GM12892 (cell line): Measurements from ENCODE around the gene GNPTAB.

ENCODE experiments used
- DNase-seq: peaks from one replicate; pipeline ENCODE4 v3.0.0; 2011; ENCODE audit not compliant: insufficient read length
- FAIRE-seq: peaks from 2 replicates; lab custom pipeline; 2011; peaks lifted over from hg19 to GRCh38; lab: Jason Lieb, UNC
- POLR2A ChIP-seq: IDR thresholded peaks from 2 replicates; pipeline ENCODE4 v1.6.1; 2011; ENCODE audit warnings: low read depth, low read length, control low read depth
- POLR2AphosphoS5 ChIP-seq: IDR thresholded peaks from 2 replicates; pipeline ENCODE4 v1.6.1; 2011; ENCODE audit warnings: low read depth, low read length, control low read depth
- TAF1 ChIP-seq: IDR thresholded peaks from 2 replicates; pipeline ENCODE4 v1.6.1; 2011; ENCODE audit warnings: low read depth, mild to moderate bottlenecking, control low read depth, low read length, borderline replicate concordance

Gene GNPTAB

GRCh38 chr12:101794574-101794973 is 36.2 kb downstream of the GNPTAB start:
- FAIRE-seq, result no peak
- DNase-seq, result no peak
- TF ChIP-seq POLR2AphosphoS5, result no peak
- no peak for TF ChIP-seq TAF1
- TF ChIP-seq POLR2A, result no peak

GRCh38 chr12:101793401-101793800 is 37.4 kb downstream of the GNPTAB start:
- FAIRE-seq (peak; percentile 40), DNase-seq (no peak)
- TF ChIP-seq POLR2AphosphoS5 (no peak), TAF1 (no peak), POLR2A (no peak)

GRCh38 chr12:101792046-101792931 is 38.5 kb downstream of the GNPTAB start:
- no peak for TF ChIP-seq TAF1
- no peak for TF ChIP-seq POLR2AphosphoS5
- no peak for TF ChIP-seq POLR2A
- DNase-seq, result no peak
- no peak for FAIRE-seq

- TF ChIP-seq POLR2AphosphoS5, result no peak
- no peak for TF ChIP-seq TAF1
- TF ChIP-seq POLR2A, result no peak
- FAIRE-seq (no peak), DNase-seq (no peak)
Observed at GRCh38 chr12:101789171-101789570, 41.6 kb downstream of the GNPTAB start.

- TF ChIP-seq POLR2AphosphoS5, result no peak
- no peak for TF ChIP-seq POLR2A
- no peak for TF ChIP-seq TAF1
- DNase-seq (no peak), FAIRE-seq (no peak)
Observed at GRCh38 chr12:101785671-101786070, 45.1 kb downstream of the GNPTAB start.

GRCh38 chr12:101784376-101784775 is 46.4 kb downstream of the GNPTAB start:
- DNase-seq, result no peak
- TF ChIP-seq TAF1 (no peak), POLR2A (no peak), POLR2AphosphoS5 (no peak)
- FAIRE-seq, result no peak

- TF ChIP-seq POLR2AphosphoS5, result no peak
- FAIRE-seq (no peak), DNase-seq (no peak)
Observed at GRCh38 chr12:101783838-101784237, 46.9 kb downstream of the GNPTAB start.

- TF ChIP-seq POLR2AphosphoS5 (no peak), POLR2A (no peak), TAF1 (no peak)
- FAIRE-seq, result no peak
- no peak for DNase-seq
Observed at GRCh38 chr12:101783150-101783549, 47.6 kb downstream of the GNPTAB start.

GRCh38 chr12:101782273-101782731 is 48.5 kb downstream of the GNPTAB start:
- FAIRE-seq (peak; percentile 66), DNase-seq (no peak)
- TF ChIP-seq POLR2AphosphoS5, result no peak
- TF ChIP-seq POLR2A, result no peak
- TF ChIP-seq TAF1, result no peak

- DNase-seq (no peak), FAIRE-seq (no peak)
- TF ChIP-seq POLR2AphosphoS5 (no peak), TAF1 (no peak), POLR2A (no peak)
Observed at GRCh38 chr12:101781834-101782233, 48.9 kb downstream of the GNPTAB start.

GRCh38 chr12:101780599-101780998 is 50.2 kb downstream of the GNPTAB start:
- no peak for DNase-seq
- TF ChIP-seq TAF1, result no peak
- TF ChIP-seq POLR2A, result no peak
- no peak for TF ChIP-seq POLR2AphosphoS5
- FAIRE-seq, result no peak

GRCh38 chr12:101779626-101780025 is 51.1 kb downstream of the GNPTAB start:
- TF ChIP-seq TAF1 (no peak), POLR2AphosphoS5 (no peak), POLR2A (no peak)
- DNase-seq, result no peak
- FAIRE-seq, result no peak

- FAIRE-seq (no peak), DNase-seq (no peak)
- no peak for TF ChIP-seq POLR2A
- no peak for TF ChIP-seq TAF1
- no peak for TF ChIP-seq POLR2AphosphoS5
Observed at GRCh38 chr12:101779200-101779599, 51.6 kb downstream of the GNPTAB start.
